Upper lobe of left lung (tissue), 4 donors: ENCODE results near the gene RCSD1.
"Not testable (repeated sequence)": the region's sequence is repeated elsewhere in the genome, so short reads cannot be mapped to it uniquely, and the experiment has no call there.

Experiments used
- CTCF ChIP-seq, 6 experiments: fragments of 450-650 bp in 4 of 6; fragments of 200-600 bp in 2 of 6; sonication (generic) in 2 of 6; IDR thresholded peaks; one replicate each; pipeline ENCODE4 v1.5.1; 2016 to 2019; ENCODE audit warnings: antibody characterized with exemption in 6 of 6
- POLR2A ChIP-seq, 4 donors: fragments of 450-650 bp; IDR thresholded peaks; one replicate each; pipeline ENCODE4 v1.5.1; 2016 to 2017; ENCODE audit warnings: antibody characterized with exemption in 4 of 4, mild to moderate bottlenecking in 2 of 4
- POLR2AphosphoS5 ChIP-seq, 2 donors: sonication (generic); formaldehyde crosslinking; IDR thresholded peaks; one replicate each; pipeline ENCODE4 v1.5.1; 2017; ENCODE audit warnings: antibody characterized with exemption in 2 of 2

- not testable (repeated sequence) for TF ChIP-seq CTCF, POLR2A, POLR2AphosphoS5 (IDR thresholded peaks at IDR 0.05)
Measured at GRCh38 chr1:167742392-167743057, 112.5 kb downstream of the RCSD1 start.
